K562 (cell line): ENCODE data around the gene MRFAP1. TPM values are rescaled to one million over a fixed set of nuclear protein-coding genes. Genes with fewer than 3 reads are reported as not detected.

Experiments used
- FIP1L1 ChIP-seq: fragments of 200-400 bp; formaldehyde crosslinking; IDR thresholded peaks from 2 replicates; pipeline ENCODE4 v1.6.1; 2018; ENCODE audit warnings: mild to moderate bottlenecking, low read depth, low read length; ENCODE audit not compliant: poor library complexity, severe bottlenecking
- GTF2F1 ChIP-seq: IDR thresholded peaks from 2 replicates; pipeline ENCODE4 v1.6.1; 2011; ENCODE audit warnings: low read depth, low read length, improper control_type of control experiment
- HMG20A ChIP-seq: fragments of 450-650 bp; formaldehyde crosslinking; conservative IDR thresholded peaks from 2 replicates; pipeline ENCODE4 v1.4.0; 2020; ENCODE audit warnings: mild to moderate bottlenecking, mixed read lengths
- MGA ChIP-seq: fragments of 450-650 bp; IDR thresholded peaks from 2 replicates; pipeline ENCODE4 v1.6.1; 2016; ENCODE audit warnings: mild to moderate bottlenecking, moderate library complexity
- OTX1 ChIP-seq: fragments of 450-650 bp; formaldehyde crosslinking; IDR thresholded peaks from 2 replicates; pipeline ENCODE4 v1.4.0; 2022; ENCODE audit warnings: mild to moderate bottlenecking
- PHB ChIP-seq: fragments of 250-450 bp; sonication (Bioruptor Pico); IDR thresholded peaks from 2 replicates; pipeline ENCODE4 v1.5.0; 2021
- RBM22 ChIP-seq: fragments of 200-400 bp; formaldehyde crosslinking; IDR thresholded peaks from 2 replicates; pipeline ENCODE4 v1.6.1; 2018; ENCODE audit warnings: low read length, low read depth; ENCODE audit not compliant: poor library complexity, severe bottlenecking
- SNAPC5 ChIP-seq: fragments of 250-450 bp; sonication (Bioruptor Pico); IDR thresholded peaks from 2 replicates; pipeline ENCODE4 v1.8.0; 2021; ENCODE audit warnings: moderate library complexity, mild to moderate bottlenecking, inconsistent platforms
- SOX6 ChIP-seq: fragments of 450-650 bp; IDR thresholded peaks from 2 replicates; pipeline ENCODE4 v1.6.1; 2014; ENCODE audit warnings: mild to moderate bottlenecking
- SRSF7 ChIP-seq: fragments of 200-400 bp; formaldehyde crosslinking; optimal IDR thresholded peaks from 2 replicates; pipeline ENCODE3; 2017; ENCODE audit warnings: mild to moderate bottlenecking, low read depth, low read length
- ZNF146 ChIP-seq: IDR thresholded peaks from one replicate; pipeline ENCODE4 v1.6.1; 2018; ENCODE audit warnings: missing compliant biosample characterization; ENCODE audit not compliant: unreplicated experiment
- ZNF175 ChIP-seq: fragments of 200-800 bp; sonication (Bioruptor generic); IDR thresholded peaks from 2 replicates; pipeline ENCODE4 v1.6.1; 2016; ENCODE audit warnings: low read depth, mild to moderate bottlenecking, missing genetic modification characterization, missing compliant biosample characterization
- ZNF395 ChIP-seq: fragments of 200-800 bp; sonication (Bioruptor generic); IDR thresholded peaks from 2 replicates; pipeline ENCODE4 v1.6.1; 2017; ENCODE audit warnings: missing genetic modification characterization, missing compliant biosample characterization
- ZNF583 ChIP-seq: fragments of 250-450 bp; sonication (Bioruptor Pico); IDR thresholded peaks from 2 replicates; pipeline ENCODE4 v1.4.0; 2020
- polyA plus RNA-seq, 8 experiments: library from polyadenylated mRNA; depleted of rRNA in 4 of 8; stranded (reverse) in 5 of 8; unstranded in 3 of 8; fragments of >200 nt; fragmentation: Nextera tagmentation in 2 of 8; fragmentation: Illumina TruSeq in 1 of 8; extraction: Ambion mirVana in 2 of 8; extraction: Trizol in 1 of 8; gene quantifications; 2 replicates each; pipeline versions ENCODE4 v1.2.1 to v1.2.3, GENCODE V29; 2011 to 2014; ENCODE audit warnings: inconsistent platforms in 1 of 8, missing spikeins in 1 of 8
- total RNA-seq, 7 experiments: library from RNA; depleted of rRNA in 6 of 7; stranded (reverse); fragments of >200 nt in 6 of 7; fragmentation: Illumina TruSeq in 2 of 7; extraction: Trizol in 2 of 7; gene quantifications; 2 replicates each; pipeline versions ENCODE4 v1.2.1 to v1.2.3, GENCODE V29; 2011 to 2021; ENCODE audit warnings: low replicate concordance in 1 of 7

MRFAP1 gene
- total and polyA plus RNA-seq, 9 of the 15 experiments (the other 6 are each of a cell fraction or from before 2014, with no cell fraction given): 46.0 to 270 (median 151) TPM

GRCh38 chr4:6673660-6674499, 33.4 kb downstream of the MRFAP1 start (continued):
- TF ChIP-seq MGA (peak; percentile 91), ZNF146 (CRISPR knock-in tag) (no peak), SRSF7 (no peak), OTX1 (CRISPR knock-in tag) (peak; percentile 60; the same call in 1 of the 2 replicates), ZNF395 (CRISPR knock-in tag) (no peak), GTF2F1 (peak; percentile 58; the same call in 1 of the 2 replicates), ZNF175 (no peak), SNAPC5 (CRISPR knock-in tag) (no peak), ZNF583 (CRISPR knock-in tag) (no peak), HMG20A (CRISPR knock-in tag) (no peak), SOX6 (no peak; the same call in 1 of the 2 replicates), RBM22 (peak; percentile 77), PHB (CRISPR knock-in tag) (no peak), FIP1L1 (peak; percentile 97)
